Sigmoid colon (tissue), 4 donors: Measurements from ENCODE around the gene NHS.

Experiments
- EP300 ChIP-seq, 4 donors: sonication (generic); formaldehyde crosslinking; IDR thresholded peaks; one replicate each; pipeline ENCODE4 v1.6.1; 2017; ENCODE audit warnings: antibody characterized with exemption in 4 of 4
- POLR2AphosphoS5 ChIP-seq, 4 donors: sonication (generic); formaldehyde crosslinking; IDR thresholded peaks; one replicate each; pipeline ENCODE4 v1.6.1; 2017; ENCODE audit warnings: antibody characterized with exemption in 4 of 4
- TF ChIP-seq, protein P1 (sequence below), 4 experiments: fragments of 450-650 bp in 3 of 4; fragments of 200-600 bp in 1 of 4; IDR thresholded peaks; one replicate each; pipeline ENCODE4 v1.5.1; 2016 to 2019; ENCODE audit warnings: antibody characterized with exemption in 4 of 4, mild to moderate bottlenecking in 3 of 4, moderate library complexity in 2 of 4

GRCh38 chrX:17737710-17737985 is 362.6 kb downstream of the NHS start:
- TF ChIP-seq, protein P1, sequence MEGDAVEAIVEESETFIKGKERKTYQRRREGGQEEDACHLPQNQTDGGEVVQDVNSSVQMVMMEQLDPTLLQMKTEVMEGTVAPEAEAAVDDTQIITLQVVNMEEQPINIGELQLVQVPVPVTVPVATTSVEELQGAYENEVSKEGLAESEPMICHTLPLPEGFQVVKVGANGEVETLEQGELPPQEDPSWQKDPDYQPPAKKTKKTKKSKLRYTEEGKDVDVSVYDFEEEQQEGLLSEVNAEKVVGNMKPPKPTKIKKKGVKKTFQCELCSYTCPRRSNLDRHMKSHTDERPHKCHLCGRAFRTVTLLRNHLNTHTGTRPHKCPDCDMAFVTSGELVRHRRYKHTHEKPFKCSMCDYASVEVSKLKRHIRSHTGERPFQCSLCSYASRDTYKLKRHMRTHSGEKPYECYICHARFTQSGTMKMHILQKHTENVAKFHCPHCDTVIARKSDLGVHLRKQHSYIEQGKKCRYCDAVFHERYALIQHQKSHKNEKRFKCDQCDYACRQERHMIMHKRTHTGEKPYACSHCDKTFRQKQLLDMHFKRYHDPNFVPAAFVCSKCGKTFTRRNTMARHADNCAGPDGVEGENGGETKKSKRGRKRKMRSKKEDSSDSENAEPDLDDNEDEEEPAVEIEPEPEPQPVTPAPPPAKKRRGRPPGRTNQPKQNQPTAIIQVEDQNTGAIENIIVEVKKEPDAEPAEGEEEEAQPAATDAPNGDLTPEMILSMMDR (IDR thresholded peaks at IDR 0.05), result no peak
- TF ChIP-seq POLR2AphosphoS5 (IDR thresholded peaks at IDR 0.05) (no peak), EP300 (IDR thresholded peaks at IDR 0.05) (no peak)
